Measurements from ENCODE around the gene HSPD1.

- no peak for TF ChIP-seq CTCF (IDR thresholded peaks at IDR 0.05)
- TF ChIP-seq POLR2A (IDR thresholded peaks at IDR 0.05), result no peak
Measured at GRCh38 chr2:197538412-197538811, 38.8 kb upstream of the HSPD1 start.
